ENCODE data around the gene NRM.

Gene NRM

DNA sequence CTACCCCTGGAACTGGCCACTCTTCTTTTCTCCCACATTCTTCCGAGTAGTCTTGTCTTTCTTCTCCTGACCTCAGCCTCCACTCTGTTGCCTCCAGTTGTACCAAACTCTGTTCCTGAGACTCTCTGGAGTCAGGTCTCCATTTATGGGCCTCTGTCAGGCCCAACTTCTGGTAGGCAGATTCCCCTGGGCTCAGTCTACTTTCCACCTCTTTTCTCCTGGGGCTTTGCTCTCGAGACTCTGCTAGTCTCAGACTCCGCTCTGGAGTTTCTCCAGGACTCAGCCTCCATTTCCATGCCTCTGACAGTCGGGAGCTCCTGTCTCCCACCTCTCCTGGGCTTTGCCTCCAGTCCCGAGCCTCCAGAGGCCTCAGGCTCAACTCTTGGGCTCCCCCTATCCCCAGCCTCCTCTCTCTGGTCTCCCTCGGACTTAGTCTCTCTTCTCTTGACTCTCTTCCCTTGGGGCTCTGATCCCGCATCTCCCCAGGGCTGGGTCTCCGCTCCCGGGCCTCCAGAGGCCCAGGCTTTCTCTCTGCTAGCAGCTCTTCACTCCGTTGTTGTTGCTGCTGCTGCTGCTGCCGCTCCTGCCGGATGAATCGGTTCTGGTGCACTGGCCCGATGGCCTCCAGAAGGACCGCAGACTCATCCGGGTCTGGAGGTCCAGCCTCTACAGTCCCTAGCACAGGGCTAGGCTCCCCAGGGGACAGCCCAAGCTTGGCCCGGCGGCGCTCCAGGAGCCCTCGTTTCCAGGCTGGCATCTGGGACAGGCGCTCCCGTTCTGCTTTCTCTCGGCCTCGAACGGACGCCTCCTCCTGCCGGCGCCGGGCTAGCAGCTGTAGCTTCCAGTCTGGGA is 5.4 kb downstream of the NRM start:
- peak overlapping the region; percentile 93 for H3K4me3 Mint-ChIP-seq
- H3K27ac Mint-ChIP-seq = peak overlapping the region; percentile 98
- peaks cover 26% of the 10 kb centered on the region for H3K36me3 Mint-ChIP-seq (ENCODE audit: low read depth)
- TF ChIP-seq, protein P1, sequence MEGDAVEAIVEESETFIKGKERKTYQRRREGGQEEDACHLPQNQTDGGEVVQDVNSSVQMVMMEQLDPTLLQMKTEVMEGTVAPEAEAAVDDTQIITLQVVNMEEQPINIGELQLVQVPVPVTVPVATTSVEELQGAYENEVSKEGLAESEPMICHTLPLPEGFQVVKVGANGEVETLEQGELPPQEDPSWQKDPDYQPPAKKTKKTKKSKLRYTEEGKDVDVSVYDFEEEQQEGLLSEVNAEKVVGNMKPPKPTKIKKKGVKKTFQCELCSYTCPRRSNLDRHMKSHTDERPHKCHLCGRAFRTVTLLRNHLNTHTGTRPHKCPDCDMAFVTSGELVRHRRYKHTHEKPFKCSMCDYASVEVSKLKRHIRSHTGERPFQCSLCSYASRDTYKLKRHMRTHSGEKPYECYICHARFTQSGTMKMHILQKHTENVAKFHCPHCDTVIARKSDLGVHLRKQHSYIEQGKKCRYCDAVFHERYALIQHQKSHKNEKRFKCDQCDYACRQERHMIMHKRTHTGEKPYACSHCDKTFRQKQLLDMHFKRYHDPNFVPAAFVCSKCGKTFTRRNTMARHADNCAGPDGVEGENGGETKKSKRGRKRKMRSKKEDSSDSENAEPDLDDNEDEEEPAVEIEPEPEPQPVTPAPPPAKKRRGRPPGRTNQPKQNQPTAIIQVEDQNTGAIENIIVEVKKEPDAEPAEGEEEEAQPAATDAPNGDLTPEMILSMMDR (IDR thresholded peaks at IDR 0.05) = no peak
- peaks cover 86% of the 10 kb centered on the region for H3K4me1 Mint-ChIP-seq
- no peak for DNase-seq
- no peaks in the 10 kb centered on the region for H3K9me3 Mint-ChIP-seq
- H3K27me3 Mint-ChIP-seq (ENCODE audit: low read depth, poor library complexity) = no peaks in the 10 kb centered on the region

DNA sequence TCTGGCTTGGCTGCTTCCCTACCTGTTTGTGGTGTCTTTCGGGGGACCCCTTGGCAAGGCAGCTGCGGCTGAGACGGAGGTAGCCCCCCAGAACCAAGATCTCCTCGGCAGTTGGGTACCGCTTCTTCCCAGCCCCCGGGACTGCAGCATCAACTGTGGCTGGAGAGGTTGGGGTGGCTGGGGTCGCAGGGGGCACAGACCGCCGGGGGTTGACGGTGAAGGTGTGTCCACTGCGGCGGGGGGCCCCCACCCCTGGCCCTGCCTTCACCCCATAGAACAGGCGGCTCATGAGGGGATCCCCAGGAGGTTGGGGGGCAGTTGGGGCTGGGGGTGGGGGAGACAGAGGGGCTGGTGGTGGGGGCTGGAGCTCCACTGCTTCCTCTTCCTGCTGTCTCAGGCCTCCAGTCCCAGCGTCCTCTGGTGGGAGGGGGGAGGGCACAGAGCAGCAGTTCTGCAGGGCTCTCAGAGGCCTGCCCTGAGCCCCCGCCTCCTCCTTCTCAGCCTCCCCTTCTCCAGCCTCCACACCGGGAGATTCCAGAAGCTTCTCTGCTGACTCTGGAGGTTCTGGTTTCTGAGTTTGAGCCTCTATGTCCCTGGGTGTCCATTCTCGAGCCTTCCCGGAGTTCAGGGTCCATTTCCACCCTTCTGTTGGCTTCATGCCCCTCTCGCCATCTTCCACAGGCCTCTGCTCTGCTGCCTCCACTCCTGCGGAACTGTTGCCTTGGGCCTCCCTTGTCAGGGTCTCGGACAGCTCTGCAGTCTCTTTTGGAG is 6.2 kb downstream of the NRM start:
- peaks cover 30% of the 10 kb centered on the region for H3K36me3 Mint-ChIP-seq (ENCODE audit: low read depth)
- H3K27me3 Mint-ChIP-seq (ENCODE audit: low read depth, poor library complexity) = peaks cover 5% of the 10 kb centered on the region
- peak; percentile 14 for DNase-seq
- H3K4me3 Mint-ChIP-seq = peak overlapping the region; percentile 93
- H3K27ac Mint-ChIP-seq = peak overlapping the region; percentile 98
- H3K9me3 Mint-ChIP-seq = no peaks in the 10 kb centered on the region
- H3K4me1 Mint-ChIP-seq = peaks cover 86% of the 10 kb centered on the region
- TF ChIP-seq, protein P1 (IDR thresholded peaks at IDR 0.05) = no peak

DNA sequence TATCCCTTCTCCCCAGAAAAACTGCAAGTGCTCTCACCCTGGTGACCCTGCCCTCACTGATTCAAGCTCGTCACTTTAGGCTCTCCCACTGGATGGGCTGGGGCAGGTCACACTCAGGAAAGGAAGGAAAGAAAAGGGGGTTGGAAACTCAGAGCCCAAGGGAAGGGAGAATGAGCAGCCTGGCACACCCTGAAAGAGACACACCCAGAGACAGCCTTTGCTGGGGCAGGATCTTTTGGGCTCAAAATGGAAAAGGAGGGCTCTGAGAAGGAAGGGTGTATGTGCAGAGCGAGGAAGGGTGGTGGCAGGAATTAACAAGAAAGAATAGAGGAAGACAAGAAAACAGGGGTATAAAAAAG is 6.8 kb downstream of the NRM start:
- DNase-seq = no peak
- Mint-ChIP-seq H3K4me3 (peak overlapping the region; percentile 87), H3K9me3 (no peaks in the 10 kb centered on the region), H3K27ac (peak overlapping the region; percentile 86), H3K4me1 (peaks cover 86% of the 10 kb centered on the region), H3K36me3 (ENCODE audit: low read depth) (peaks cover 34% of the 10 kb centered on the region), H3K27me3 (ENCODE audit: low read depth, poor library complexity) (peaks cover 9% of the 10 kb centered on the region)
- TF ChIP-seq, protein P1 (IDR thresholded peaks at IDR 0.05) = no peak

DNA sequence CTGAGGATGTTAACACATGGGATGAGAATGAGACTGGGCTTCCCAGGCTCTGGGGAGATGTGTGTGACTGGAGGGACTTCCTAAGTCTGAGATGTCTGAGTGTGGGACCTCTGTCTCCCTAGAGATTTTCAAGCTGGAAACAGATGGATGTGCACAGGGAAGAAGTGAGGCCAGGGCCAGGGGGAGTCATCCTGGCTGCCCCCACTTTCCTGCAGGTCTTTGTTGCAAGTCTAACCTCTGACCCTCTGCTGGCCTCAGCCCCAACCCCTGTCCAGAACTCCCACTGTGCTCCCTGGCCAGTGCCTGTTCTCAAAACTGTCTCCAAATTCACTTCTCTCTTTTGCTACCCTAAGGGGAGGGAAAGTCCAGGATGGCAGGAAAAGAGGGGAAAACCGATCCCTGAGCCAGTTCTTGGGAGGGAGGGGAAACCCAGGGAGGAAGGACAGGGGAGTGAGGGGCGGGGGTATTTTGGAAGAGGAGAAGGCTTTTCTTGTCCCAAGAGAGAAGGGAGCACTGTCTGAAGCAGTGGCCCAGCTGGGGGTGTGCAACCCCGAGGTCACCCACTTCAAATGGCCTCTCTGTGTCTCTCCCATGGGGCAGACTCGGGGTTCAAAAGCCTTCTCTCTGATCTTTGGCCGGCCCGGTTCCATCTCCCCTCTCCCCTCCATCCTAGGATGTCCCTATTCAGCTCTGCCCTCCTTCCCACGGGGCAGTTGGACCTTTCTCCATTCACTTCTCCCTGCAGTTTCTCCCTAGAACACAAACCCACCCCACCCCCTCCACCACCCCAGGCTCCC is 7.4 kb downstream of the NRM start:
- DNase-seq = peak; percentile 9
- H3K4me3 Mint-ChIP-seq = peak overlapping the region; percentile 87
- peaks cover 9% of the 10 kb centered on the region for H3K27me3 Mint-ChIP-seq (ENCODE audit: low read depth, poor library complexity)
- H3K36me3 Mint-ChIP-seq (ENCODE audit: low read depth) = peaks cover 38% of the 10 kb centered on the region
- TF ChIP-seq, protein P1 (IDR thresholded peaks at IDR 0.05) = no peak
- no peaks in the 10 kb centered on the region for H3K9me3 Mint-ChIP-seq
- H3K27ac Mint-ChIP-seq = peak overlapping the region; percentile 88
- peaks cover 81% of the 10 kb centered on the region for H3K4me1 Mint-ChIP-seq

DNA sequence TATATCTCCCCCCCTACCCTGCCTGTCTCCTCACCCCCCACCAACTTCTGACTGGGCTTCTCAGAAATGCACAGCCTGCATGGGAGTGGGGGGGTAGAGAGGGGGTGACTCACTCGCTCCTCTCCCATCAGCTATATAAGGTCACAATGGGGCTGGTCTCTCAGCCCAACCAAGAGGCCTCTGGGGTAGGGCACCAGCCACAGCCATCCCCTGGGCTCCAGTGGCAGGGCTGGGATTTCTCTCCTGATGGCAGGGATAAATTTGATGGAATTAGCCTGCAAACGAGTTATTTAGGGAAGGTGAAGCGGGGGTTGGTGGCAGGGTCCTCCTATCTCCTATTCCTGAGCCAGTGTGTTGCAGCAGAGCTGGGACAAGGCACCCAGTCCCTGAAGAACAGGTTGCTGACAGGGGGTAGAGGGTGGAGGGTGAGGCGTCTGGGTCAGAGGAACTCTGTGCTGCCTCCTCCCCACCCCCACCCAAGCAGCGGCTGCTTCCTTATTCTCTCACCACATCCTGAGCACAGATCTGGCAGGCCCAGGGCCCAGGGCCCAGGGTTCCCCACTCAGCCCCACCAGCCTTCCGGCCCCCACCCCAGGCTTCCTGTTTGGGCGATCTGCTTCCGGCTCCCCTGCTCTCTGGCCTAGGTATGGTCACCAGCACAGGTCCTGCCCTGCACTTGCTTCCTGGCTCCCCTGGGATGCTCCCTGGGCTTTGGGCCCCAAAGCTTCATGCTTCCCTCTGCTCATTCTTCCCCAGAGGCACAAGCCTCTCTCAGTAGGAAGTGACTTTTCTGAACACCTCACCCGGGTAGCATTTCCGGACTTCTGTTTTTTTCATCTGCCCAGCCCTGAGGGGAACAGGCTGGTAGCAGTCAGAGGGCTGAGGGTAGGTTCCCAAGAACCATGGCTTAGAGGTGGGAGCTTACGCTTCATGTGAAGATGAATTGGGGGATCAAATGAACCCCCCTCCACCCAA is 8.4 kb downstream of the NRM start:
- peak; percentile 33 for DNase-seq
- Mint-ChIP-seq H3K4me1 (peaks cover 71% of the 10 kb centered on the region), H3K27me3 (ENCODE audit: low read depth, poor library complexity) (peaks cover 9% of the 10 kb centered on the region), H3K27ac (peak overlapping the region; percentile 88), H3K9me3 (no peaks in the 10 kb centered on the region), H3K4me3 (peak overlapping the region; percentile 87), H3K36me3 (ENCODE audit: low read depth) (peaks cover 34% of the 10 kb centered on the region)
- TF ChIP-seq, protein P1 (IDR thresholded peaks at IDR 0.05) = no peak
